Ovary (tissue), 9 donors: ENCODE results near the gene PTPRN2. TPM values are rescaled to one million over a fixed set of nuclear protein-coding genes. Genes with fewer than 3 reads are reported as not detected.

Source experiments
- DNase-seq, 5 donors: peaks; one replicate each; pipeline ENCODE4 v3.0.0-alpha.2; 2019 to 2020
- H3K27ac ChIP-seq, 2 donors: fragments of 200-600 bp; one replicate each; pipeline versions ENCODE4 v1.5.1 to v1.8.0; 2019 to 2022
- H3K27me3 ChIP-seq: fragments of 200-600 bp; one replicate; pipeline ENCODE4 v1.8.0; 2022
- H3K36me3 ChIP-seq: fragments of 200-600 bp; sonication (generic); one replicate; pipeline ENCODE4 v1.5.1; 2019
- H3K4me1 ChIP-seq: one replicate; pipeline ENCODE4 v1.8.1; 2013; ENCODE audit warnings: mild to moderate bottlenecking, moderate library complexity; ENCODE audit not compliant: insufficient read depth
- H3K4me3 ChIP-seq: fragments of 200-600 bp; sonication (generic); one replicate; pipeline ENCODE4 v1.5.1; 2017
- H3K9me3 ChIP-seq, 2 donors: fragments of 200-600 bp in 1 of 2; sonication (generic) in 1 of 2; one replicate each; pipeline versions ENCODE4 v1.5.1 to v1.8.1; 2013 to 2019; ENCODE audit warnings: mild to moderate bottlenecking in 1 of 2, moderate library complexity in 1 of 2
- CTCF ChIP-seq, 3 donors: fragments of 450-650 bp in 2 of 3; fragments of 200-600 bp in 1 of 3; IDR thresholded peaks; one replicate each; pipeline versions ENCODE4 v1.5.1 to v1.8.0; 2016 to 2022; ENCODE audit warnings: antibody characterized with exemption in 3 of 3, mild to moderate bottlenecking in 1 of 3
- EP300 ChIP-seq: sonication (generic); formaldehyde crosslinking; IDR thresholded peaks from one replicate; pipeline ENCODE4 v1.6.1; 2017; ENCODE audit warnings: antibody characterized with exemption
- POLR2A ChIP-seq: fragments of 450-650 bp; IDR thresholded peaks from one replicate; pipeline ENCODE4 v1.6.1; 2017; ENCODE audit warnings: antibody characterized with exemption, mild to moderate bottlenecking, moderate library complexity
- WGBS, 3 donors: extraction: QIAGEN DNeasy Blood & Tissue Kit in 1 of 3; methylation state at CpG; one replicate each; pipeline versions ENCODE4 v1.1.5 to v1.1.7; 2013 to 2017; 5-methylcytosine and 5-hydroxymethylcytosine counted together
- intact Hi-C, 4 donors: fragments of 100-400 bp; cut with DNase I; formaldehyde crosslinking; loops; one replicate each; pipeline versions ENCODE4 v1.11.0 to v1.15.1; 2022 to 2023
- polyA plus RNA-seq, 2 donors: library from polyadenylated mRNA; stranded (reverse); fragments of 200-250 nt in 1 of 2; fragments of 350-450 nt in 1 of 2; fragmentation: Illumina TruSeq in 1 of 2; extraction: RNeasy Lipid Tissue Mini Kit (QIAGEN cat#74804) in 1 of 2; gene quantifications; one replicate each; pipeline ENCODE4 v1.2.3, GENCODE V29; 2013 to 2014
- total RNA-seq, 7 donors: library from RNA; depleted of rRNA in 2 of 7; stranded (reverse); fragments of >200 nt in 2 of 7; fragmentation: NEBNext Ultra II Directional in 3 of 7; extraction: Animal tissue kit (Norgen Biotek cat#: 25700) in 3 of 7; gene quantifications; one replicate each; pipeline versions ENCODE4 v1.1.0 to v1.2.4, GENCODE V29; 2016 to 2023
- donor health status: DM: no; HTN: no; CAD: no; lungs with moderate emphysema.
- donor health status: DM: no; HTN: no; CAD: no.
- donor health status: Bipolar disorder and iron deficiency.
- donor health status: DM: yes; HTN: yes; CAD: no.
- donor health status: DM: no; HTN: no; CAD: no.
- donor health status: DM: yes; HTN: yes; CAD: no.

Gene PTPRN2
- total and polyA plus RNA-seq, 9 donors, result 3.5 to 11.1 (median 5.9) TPM

GRCh38 chr7:157764193-157764592 is 823.4 kb downstream of the PTPRN2 start:
- H3K9me3 ChIP-seq, result no peaks in the 10 kb centered on the region
- no peaks in the 10 kb centered on the region for H3K27me3 ChIP-seq
- no peaks in the 10 kb centered on the region for H3K4me1 ChIP-seq
- 87 to 89% (median 88%) methylated on average over 6 of the region's 6 CpGs for WGBS, 3 donors
- H3K36me3 ChIP-seq, result no peaks in the 10 kb centered on the region
- H3K4me3 ChIP-seq, result no peak overlapping the region
- H3K27ac ChIP-seq, result no peak overlapping the region
- TF ChIP-seq EP300 (no peak), CTCF (IDR thresholded peaks at IDR 0.05) (no peak), POLR2A (no peak)
- DNase-seq, result no peak
- intact Hi-C loops, result no loop called here

GRCh38 chr7:157763279-157764000 is 824.2 kb downstream of the PTPRN2 start:
- 83 to 92% (median 87%) methylated on average over 14 of the region's 14 CpGs for WGBS, 3 donors
- no peak for DNase-seq
- H3K9me3 ChIP-seq, result no peaks in the 10 kb centered on the region
- H3K27ac ChIP-seq, result no peak overlapping the region
- no peaks in the 10 kb centered on the region for H3K27me3 ChIP-seq
- intact Hi-C loops, result no loop called here
- no peak overlapping the region for H3K4me3 ChIP-seq
- H3K4me1 ChIP-seq, result no peaks in the 10 kb centered on the region
- H3K36me3 ChIP-seq, result no peaks in the 10 kb centered on the region
- no peak for TF ChIP-seq EP300
- no peak for TF ChIP-seq CTCF (IDR thresholded peaks at IDR 0.05)

GRCh38 chr7:157762824-157763223 is 824.8 kb downstream of the PTPRN2 start:
- intact Hi-C loops, result no loop called here
- Histone ChIP-seq H3K4me3 (no peak overlapping the region), H3K4me1 (no peaks in the 10 kb centered on the region), H3K36me3 (no peaks in the 10 kb centered on the region), H3K27me3 (no peaks in the 10 kb centered on the region), H3K27ac (no peak overlapping the region), H3K9me3 (no peaks in the 10 kb centered on the region)
- no peak for DNase-seq
- TF ChIP-seq EP300 (no peak), CTCF (IDR thresholded peaks at IDR 0.05) (no peak), POLR2A (no peak)
- 91 to 96% (median 91%) methylated on average over 13 of the region's 13 CpGs for WGBS, 3 donors

GRCh38 chr7:157760004-157760730 is 827.5 kb downstream of the PTPRN2 start:
- Histone ChIP-seq H3K36me3 (no peaks in the 10 kb centered on the region), H3K9me3 (no peaks in the 10 kb centered on the region), H3K27me3 (no peaks in the 10 kb centered on the region), H3K4me1 (no peaks in the 10 kb centered on the region), H3K4me3 (no peak overlapping the region), H3K27ac (no peak overlapping the region)
- intact Hi-C loops, result no loop called here
- WGBS, 3 donors, result 55 to 61% (median 57%) methylated on average over 17 of the region's 17 CpGs
- DNase-seq, result no peak
- TF ChIP-seq CTCF (IDR thresholded peaks at IDR 0.05) (no peak), EP300 (no peak), POLR2A (no peak)
